Measurements from ENCODE around the gene OR51I2.

Gene OR51I2

GRCh38 chr11:5449023-5449422 is at the start of gene OR51I2:
OR51I2 (plus strand) TSS chr11:5449323; CDS start chr11:5453489, 4,166 bp downstream.
- DNase-seq = no peak

- DNase-seq = no peak
Observed at GRCh38 chr11:5405173-5405572, 44.0 kb upstream of the OR51I2 start.

- DNase-seq = no peak
Observed at GRCh38 chr11:5420993-5421392, 28.1 kb upstream of the OR51I2 start.

GRCh38 chr11:5421811-5422210 is 27.3 kb upstream of the OR51I2 start, which contains the start of gene OR51Q1:
OR51Q1 (plus strand) TSS chr11:5422111; CDS start chr11:5422201, 90 bp downstream.
- DNase-seq = no peak

- DNase-seq = no peak
Observed at GRCh38 chr11:5423131-5423530, 26.0 kb upstream of the OR51I2 start.

GRCh38 chr11:5441414-5441813 is 7.7 kb upstream of the OR51I2 start, which contains the start of gene OR51I1:
OR51I1 (minus strand) TSS chr11:5441514; CDS start chr11:5441514, 0 bp downstream.
- no peak for DNase-seq

- DNase-seq = no peak
Observed at GRCh38 chr11:5443835-5444393, 5.2 kb upstream of the OR51I2 start.

GRCh38 chr11:5449432-5449831 is 309 bp downstream of the OR51I2 start:
- DNase-seq = no peak

GRCh38 chr11:5460983-5461621 is 12.0 kb downstream of the OR51I2 start:
- DNase-seq = no peak

- no peak for DNase-seq
Observed at GRCh38 chr11:5467527-5467926, 18.4 kb downstream of the OR51I2 start.

GRCh38 chr11:5473921-5474320 is 24.8 kb downstream of the OR51I2 start:
- DNase-seq = no peak

- peak in 10 of 56 donors; percentile 1 to 30 (median 6) for DNase-seq
Observed at GRCh38 chr11:5476186-5476819, 27.2 kb downstream of the OR51I2 start.

GRCh38 chr11:5486003-5486402 is 36.9 kb downstream of the OR51I2 start:
- no peak for DNase-seq

GRCh38 chr11:5486421-5486820 is 37.3 kb downstream of the OR51I2 start:
- DNase-seq = no peak

- DNase-seq = no peak
Observed at GRCh38 chr11:5488385-5488784, 39.3 kb downstream of the OR51I2 start, which contains the start of gene OR52D1. OR52D1 (plus strand) TSS chr11:5488685; CDS start chr11:5488707, 22 bp downstream.

GRCh38 chr11:5488798-5489399 is 39.8 kb downstream of the OR51I2 start:
- no peak for DNase-seq

GRCh38 chr11:5489576-5490357 is 40.6 kb downstream of the OR51I2 start:
- DNase-seq = no peak

GRCh38 chr11:5499671-5500070 is 50.5 kb downstream of the OR51I2 start:
- no peak for DNase-seq

- no peak for DNase-seq
Observed at GRCh38 chr11:5500393-5500801, 51.3 kb downstream of the OR51I2 start.

GRCh38 chr11:5504403-5504921 is 55.3 kb downstream of the OR51I2 start:
- DNase-seq = no peak

Data from nucleus accumbens (tissue), 56 donors.